Measurements from ENCODE around the gene LRRC75B. TPM values are rescaled to one million over a fixed set of nuclear protein-coding genes. Genes with fewer than 3 reads are reported as not detected.
"Not testable (repeated sequence)": the region's sequence is repeated elsewhere in the genome, so short reads cannot be mapped to it uniquely, and the experiment has no call there.

LRRC75B gene
- total and polyA plus RNA-seq, 2 of the 8 experiments (the other 6 are each of a cell fraction or from before 2014, with no cell fraction given), result 12.2 to 26.6 TPM

DNA sequence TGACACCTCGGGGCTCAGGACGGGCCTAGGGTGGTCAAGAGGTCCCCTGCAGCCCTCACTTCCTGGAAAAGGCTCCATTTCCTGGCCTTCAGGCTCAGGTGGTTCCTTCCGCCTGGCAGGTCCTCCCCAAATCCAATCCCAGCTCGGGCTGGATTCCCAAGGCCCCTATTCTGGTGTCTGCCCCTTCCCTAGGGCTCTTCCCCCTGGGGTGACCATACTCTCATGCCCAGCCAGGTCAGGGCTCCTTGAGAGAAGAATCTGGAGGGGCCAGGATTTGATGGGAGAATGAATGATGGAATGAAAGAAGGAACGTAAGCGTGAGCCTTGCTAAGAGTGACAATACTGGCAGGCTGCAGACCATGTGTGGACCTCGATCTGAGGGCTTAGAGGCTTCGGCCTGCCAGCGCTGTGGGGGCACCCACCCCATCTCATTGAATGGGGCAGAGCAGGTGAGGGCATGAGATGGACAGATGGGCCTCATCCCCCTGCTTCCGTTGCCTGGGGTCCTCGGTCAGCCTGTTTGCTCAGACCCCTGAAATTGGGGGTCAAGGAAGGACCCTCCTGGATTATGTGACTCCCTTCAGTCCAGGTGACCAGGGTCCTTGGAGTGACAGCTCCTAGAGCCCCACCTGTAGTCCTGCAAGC, 9.4 kb upstream of the LRRC75B start:
- H4K91ac ChIP-seq (replicated peaks; ENCODE audit: insufficient read length, low read length); H3K79me2 ChIP-seq (ENCODE audit: control insufficient read depth in 1 of 2, insufficient read depth in 2 of 2, low read length in 2 of 2); H3K4me2 ChIP-seq (ENCODE audit: insufficient read depth in 1 of 2, low read depth in 2 of 2, low read length in 2 of 2); H4K20me1 ChIP-seq (replicated peaks in 1 of 2; ENCODE audit: control insufficient read depth in 1 of 2, insufficient read depth in 2 of 2, low read length in 2 of 2); H3K79me1 ChIP-seq (ENCODE audit: low read depth, low read length); H3K18ac ChIP-seq (ENCODE audit: extremely low read depth, low read length); DNase-seq (ENCODE audit: low read depth in 1 of 2, low spot score in 2 of 2); H3K27ac ChIP-seq (ENCODE audit: low read depth, low read length); H3K14ac ChIP-seq (ENCODE audit: insufficient read length); H2BK15ac ChIP-seq (ENCODE audit: low read length); H3K4ac ChIP-seq (replicated peaks; ENCODE audit: insufficient read length, low read depth, low read length); H3K56ac ChIP-seq (replicated peaks; ENCODE audit: insufficient read length, low read depth, low read length); H3K27me3 ChIP-seq (replicated peaks in 1 of 4; ENCODE audit: control insufficient read depth in 3 of 4, extremely low read depth in 1 of 4, insufficient read depth in 3 of 4, low read length in 3 of 4); H3K23me2 ChIP-seq (ENCODE audit: low read depth, low read length); H3K9ac ChIP-seq (replicated peaks in 1 of 4; ENCODE audit: extremely low read depth in 1 of 4, low read depth in 3 of 4, low read length in 3 of 4); H2BK5ac ChIP-seq (ENCODE audit: low read depth, low read length); H2BK120ac ChIP-seq (replicated peaks; ENCODE audit: low read depth, low read length); H3K36me3 ChIP-seq (ENCODE audit: control insufficient read depth in 2 of 4, insufficient read depth in 4 of 4, low read length in 3 of 4); H4K8ac ChIP-seq (ENCODE audit: extremely low read depth, insufficient read depth, low read length); H3K23ac ChIP-seq (ENCODE audit: insufficient read length); FAIRE-seq; H3K9me3 ChIP-seq (ENCODE audit: insufficient read depth in 2 of 2, low read depth in 1 of 2, low read length in 1 of 2); H2BK20ac ChIP-seq (ENCODE audit: low read length); CTCF ChIA-PET (ENCODE audit: partially characterized antibody); H3K4me3 ChIP-seq (ENCODE audit: extremely low read depth in 1 of 4, insufficient read depth in 2 of 4, low read depth in 3 of 4, low read length in 4 of 4); H4K5ac ChIP-seq (ENCODE audit: insufficient read length, low read depth, low read length); H2AFZ ChIP-seq (ENCODE audit: low read length): not testable (repeated sequence)
- 89% methylated on average over 11 of the region's 11 CpGs; no CpG with 5 or more reads in 1 of the 2 experiments for WGBS, 2 experiments (ENCODE audit: extremely low coverage in 1 of 2, insufficient coverage in 1 of 2, insufficient read length in 1 of 2, insufficient replicate concordance in 2 of 2, low coverage in 1 of 2, low lambda C conversion rate in 2 of 2, missing lambda C conversion rate in 1 of 2)
- Histone ChIP-seq H2BK12ac (ENCODE audit: low read depth, low read length) (peak overlapping the region; percentile 27; the same call in 1 of the 2 replicates), H2AK5ac (ENCODE audit: low read depth, low read length) (peak overlapping the region; percentile 53; the same call in 1 of the 2 replicates), H3K4me1 (replicated peaks in 1 of 4; ENCODE audit: control insufficient read depth in 3 of 4, insufficient read depth in 4 of 4, low read length in 3 of 4) (peaks cover 4 to 16% (median 11%) of the 10 kb centered on the region in 4 experiments)
- POLR2A ChIA-PET (ENCODE audit: partially characterized antibody), result interaction anchor here (0.6 to 1.1 kb wide), 2 partner anchors 10 to 18 kb away, joined by 3 read pairs; no protein-coding TSS in a partner anchor
